GM10248 (cell line): ENCODE measurements around the gene MKNK2.

Experiments used
- CTCF ChIA-PET: fragments of 300-600 bp; sonication (Branson Sonifier 250); formaldehyde crosslinking; extraction: SDS; loops from one replicate; lab custom pipeline; 2021; ENCODE audit warnings: antibody characterized with exemption; lab: Yijun Ruan, JAX
- POLR2A ChIA-PET: fragments of 350-650 bp; sonication (Branson Sonifier 250); formaldehyde crosslinking; extraction: SDS; loops from one replicate; lab custom pipeline; 2020; ENCODE audit warnings: antibody characterized with exemption; lab: Yijun Ruan, JAX
- DNase-seq: peaks from one replicate; pipeline ENCODE4 v3.0.0; 2012; ENCODE audit errors: extremely low spot score
- CTCF ChIP-seq: IDR thresholded peaks from 2 replicates; pipeline ENCODE4 v1.5.1; 2012; ENCODE audit warnings: mild to moderate bottlenecking, low read depth; ENCODE audit errors: extremely low read depth, missing control alignments, control extremely low read depth

The MKNK2 gene

GRCh38 chr19:2021453-2022140, 29.4 kb downstream of the MKNK2 start:
- POLR2A ChIA-PET = no interaction called here
- CTCF ChIA-PET = interaction anchor here (1.6 to 3.5 kb wide), 3 partner anchors 8 to 63 kb away, joined by 3 to 33 read pairs (median 13); no protein-coding TSS in a partner anchor
- no peak for DNase-seq
- TF ChIP-seq CTCF = no peak

GRCh38 chr19:2018752-2019151, 32.3 kb downstream of the MKNK2 start:
- TF ChIP-seq CTCF = no peak
- POLR2A ChIA-PET = interaction anchor here (0.6 to 0.7 kb wide), 2 partner anchors 14 to 150 kb away, joined by 6 read pairs; no protein-coding TSS in a partner anchor
- CTCF ChIA-PET = interaction anchor here (1.2 to 3.5 kb wide), 9 partner anchors 10 to 137 kb away, joined by 3 to 33 read pairs (median 5); no protein-coding TSS in a partner anchor
- no peak for DNase-seq

- no peak for TF ChIP-seq CTCF
- ChIA-PET CTCF (no interaction called here), POLR2A (no interaction called here)
- peak; percentile 91 for DNase-seq
Measured at GRCh38 chr19:2016041-2016807, 34.8 kb downstream of the MKNK2 start.

GRCh38 chr19:2015608-2015950, 35.5 kb downstream of the MKNK2 start, which contains the start of gene BTBD2:
Gene BTBD2 (minus strand): TSS chr19:2015714. CDS start chr19:2015703, 11 bp downstream.
- ChIA-PET CTCF (no interaction called here), POLR2A (no interaction called here)
- TF ChIP-seq CTCF = no peak
- DNase-seq = no peak

- ChIA-PET CTCF (no interaction called here), POLR2A (no interaction called here)
- no peak for TF ChIP-seq CTCF
- peak; percentile 72 for DNase-seq
Measured at GRCh38 chr19:2014731-2015607, 36.1 kb downstream of the MKNK2 start.

- POLR2A ChIA-PET = no interaction called here
- no peak for DNase-seq
- CTCF ChIA-PET = no interaction called here
- no peak for TF ChIP-seq CTCF
Measured at GRCh38 chr19:2014131-2014571, 36.9 kb downstream of the MKNK2 start.
